SH-SY5Y (cell line): ENCODE results near the gene CLCA4.

ENCODE experiments used
- GATA2 ChIP-seq: IDR thresholded peaks from 2 replicates; pipeline ENCODE4 v1.6.1; 2011; ENCODE audit warnings: mild to moderate bottlenecking, low read depth, low read length
- GATA3 ChIP-seq: IDR thresholded peaks from 2 replicates; pipeline ENCODE4 v1.6.1; 2011; ENCODE audit warnings: low read depth, mild to moderate bottlenecking, low read length, moderate library complexity

GRCh38 chr1:86618358-86618757, 71.5 kb downstream of the CLCA4 start:
- TF ChIP-seq GATA2 (no peak), GATA3 (no peak)
